Breast epithelium (tissue), 4 donors: ENCODE data around the gene ZNF292. TPM values are rescaled to one million over a fixed set of nuclear protein-coding genes. Genes with fewer than 3 reads are reported as not detected.

Experiments
- DNase-seq, 2 donors: peaks; one replicate each; pipeline ENCODE4 v3.0.0-alpha.2; 2019; ENCODE audit warnings: low spot score in 2 of 2
- H3K27ac ChIP-seq, 2 donors: fragments of 200-600 bp; sonication (generic) in 1 of 2; one replicate each; pipeline ENCODE4 v1.5.1; 2016 to 2019; ENCODE audit warnings: mild to moderate bottlenecking in 1 of 2
- H3K27me3 ChIP-seq, 2 donors: fragments of 200-600 bp; sonication (generic) in 1 of 2; one replicate each; pipeline versions ENCODE4 v1.5.1 to v1.6.0; 2017 to 2019; ENCODE audit warnings: control low read depth in 1 of 2, mild to moderate bottlenecking in 1 of 2
- H3K36me3 ChIP-seq: fragments of 200-600 bp; one replicate; pipeline ENCODE4 v1.5.1; 2019
- H3K4me1 ChIP-seq, 2 donors: fragments of 200-600 bp; sonication (generic); one replicate each; pipeline ENCODE4 v1.5.1; 2016 to 2019; ENCODE audit warnings: control low read depth in 1 of 2
- H3K4me3 ChIP-seq, 3 donors: fragments of 200-600 bp; sonication (generic); 1 replicate in 2 of 3; 2 replicates in 1 of 3; pipeline ENCODE4 v1.5.1; 2016 to 2019; ENCODE audit warnings: mild to moderate bottlenecking in 3 of 3, moderate library complexity in 2 of 3
- H3K9me3 ChIP-seq, 2 donors: fragments of 200-600 bp; sonication (generic) in 1 of 2; one replicate each; pipeline ENCODE4 v1.5.1; 2016 to 2019; ENCODE audit warnings: control low read depth in 1 of 2
- CTCF ChIP-seq, 3 donors: fragments of 450-650 bp; IDR thresholded peaks; one replicate each; pipeline ENCODE4 v1.5.1; 2016 to 2017; ENCODE audit warnings: antibody characterized with exemption in 3 of 3, mild to moderate bottlenecking in 3 of 3, moderate library complexity in 3 of 3
- POLR2A ChIP-seq: fragments of 450-650 bp; IDR thresholded peaks from one replicate; pipeline ENCODE4 v1.6.1; 2016; ENCODE audit warnings: antibody characterized with exemption, mild to moderate bottlenecking, moderate library complexity
- POLR2AphosphoS5 ChIP-seq, 3 donors: sonication (generic); formaldehyde crosslinking; IDR thresholded peaks; one replicate each; pipeline ENCODE4 v1.6.1; 2017; ENCODE audit warnings: antibody characterized with exemption in 3 of 3
- intact Hi-C: fragments of 100-400 bp; cut with DNase I; formaldehyde crosslinking; loops from one replicate; pipeline ENCODE4 v1.15.1; 2023; ENCODE audit warnings: low total_unique reads
- total RNA-seq, 3 donors: library from RNA; depleted of rRNA; stranded (reverse); fragments of >200 nt; gene quantifications; one replicate each; pipeline ENCODE4 v1.1.0, GENCODE V29; 2016

The ZNF292 gene
- total RNA-seq, 3 donors from 2014 or later, result 35.0 to 95.1 (median 56.7) TPM

- no peak for TF ChIP-seq POLR2AphosphoS5 (IDR thresholded peaks at IDR 0.05)
- TF ChIP-seq POLR2A, result no peak
- no peak for TF ChIP-seq CTCF (IDR thresholded peaks at IDR 0.05)
These were observed 21.1 kb downstream of the ZNF292 start for GRCh38 chr6:87176493-87176892.

GRCh38 chr6:87180105-87180728 lies 24.9 kb downstream of the ZNF292 start:
- DNase-seq, result no peak
- Histone ChIP-seq H3K9me3 (no peaks in the 10 kb centered on the region), H3K36me3 (no peaks in the 10 kb centered on the region), H3K4me3 (no peak overlapping the region), H3K4me1 (no peaks in the 10 kb centered on the region), H3K27me3 (no peaks in the 10 kb centered on the region), H3K27ac (no peak overlapping the region)
- TF ChIP-seq POLR2A, result no peak
- TF ChIP-seq POLR2AphosphoS5 (IDR thresholded peaks at IDR 0.05), result no peak
- TF ChIP-seq CTCF (IDR thresholded peaks at IDR 0.05), result no peak
- intact Hi-C loops, result no loop called here

More at GRCh38 chr6:87176493-87176892, 21.1 kb downstream of the ZNF292 start:
- intact Hi-C loops, result no loop called here
- no peak for DNase-seq
- Histone ChIP-seq H3K4me3 (no peak overlapping the region), H3K27me3 (no peaks in the 10 kb centered on the region), H3K4me1 (peaks cover 0 to 7% of the 10 kb centered on the region in 2 donors), H3K27ac (no peak overlapping the region), H3K9me3 (no peaks in the 10 kb centered on the region), H3K36me3 (no peaks in the 10 kb centered on the region)

- H3K9me3 ChIP-seq, result no peaks in the 10 kb centered on the region
These were observed 26.5 kb downstream of the ZNF292 start for GRCh38 chr6:87181903-87182302.

GRCh38 chr6:87182321-87182720 lies 27.0 kb downstream of the ZNF292 start:
- no peak for DNase-seq
- no peak for TF ChIP-seq POLR2A
- TF ChIP-seq CTCF (IDR thresholded peaks at IDR 0.05), result no peak
- H3K27me3 ChIP-seq, result no peaks in the 10 kb centered on the region
- H3K4me1 ChIP-seq, result no peaks in the 10 kb centered on the region
- no peaks in the 10 kb centered on the region for H3K36me3 ChIP-seq
- H3K9me3 ChIP-seq, result no peaks in the 10 kb centered on the region
- no peak overlapping the region for H3K4me3 ChIP-seq
- no peak overlapping the region for H3K27ac ChIP-seq
- intact Hi-C loops, result no loop called here

More at GRCh38 chr6:87181903-87182302, 26.5 kb downstream of the ZNF292 start:
- intact Hi-C loops, result no loop called here
- Histone ChIP-seq H3K36me3 (no peaks in the 10 kb centered on the region), H3K27me3 (no peaks in the 10 kb centered on the region), H3K4me1 (no peaks in the 10 kb centered on the region), H3K27ac (no peak overlapping the region), H3K4me3 (no peak overlapping the region)
- DNase-seq, result no peak
- TF ChIP-seq POLR2A (no peak), POLR2AphosphoS5 (IDR thresholded peaks at IDR 0.05) (no peak), CTCF (IDR thresholded peaks at IDR 0.05) (no peak)

GRCh38 chr6:87182940-87183339 lies 27.6 kb downstream of the ZNF292 start:
- no peaks in the 10 kb centered on the region for H3K27me3 ChIP-seq
- TF ChIP-seq POLR2AphosphoS5 (IDR thresholded peaks at IDR 0.05) (no peak), CTCF (IDR thresholded peaks at IDR 0.05) (no peak), POLR2A (no peak)
- H3K27ac ChIP-seq, result no peak overlapping the region
- no peaks in the 10 kb centered on the region for H3K9me3 ChIP-seq
- intact Hi-C loops, result no loop called here
- no peaks in the 10 kb centered on the region for H3K4me1 ChIP-seq
- no peaks in the 10 kb centered on the region for H3K36me3 ChIP-seq
- no peak overlapping the region for H3K4me3 ChIP-seq
- DNase-seq, result no peak
